Left renal cortex interstitium (tissue), 4 donors: Measurements from ENCODE around the gene PTN. TPM values are rescaled to one million over a fixed set of nuclear protein-coding genes. Genes with fewer than 3 reads are reported as not detected.
"Not testable (repeated sequence)": the region's sequence is repeated elsewhere in the genome, so short reads cannot be mapped to it uniquely, and the experiment has no call there.

Experiments
- DNase-seq, 4 donors: peaks; one replicate each; pipeline ENCODE4 v3.0.0-alpha.2; 2013; ENCODE audit warnings: low read depth in 4 of 4, low spot score in 2 of 4, missing footprints in 1 of 4
- polyA plus RNA-seq, 4 donors: library from polyadenylated mRNA; unstranded; fragments of 120-200 nt; gene quantifications; one replicate each; pipeline ENCODE4 v1.2.1, GENCODE V29; 2013; ENCODE audit not compliant: insufficient read length in 4 of 4

PTN gene
- polyA plus RNA-seq, 4 donors = 154 to 258 (median 190) TPM

DNA sequence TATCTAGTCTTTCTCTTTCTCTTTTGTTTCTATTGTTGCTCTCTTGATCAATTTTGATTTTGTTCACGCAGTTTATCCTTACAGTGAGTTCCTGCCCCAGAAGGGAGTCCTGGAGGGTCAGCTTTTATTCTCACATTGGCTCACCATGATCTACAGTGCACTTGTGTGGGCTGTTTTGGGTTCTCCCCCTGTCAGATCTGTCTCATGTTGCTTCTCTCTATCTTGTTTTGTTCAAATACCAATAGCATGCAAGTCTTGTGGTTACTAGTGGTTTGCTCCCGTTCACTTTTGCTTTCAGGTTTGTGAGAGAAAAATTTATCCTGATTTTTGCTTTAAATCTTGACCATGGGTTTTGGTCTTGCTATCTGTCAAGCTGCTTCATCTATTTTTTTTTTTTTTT, 74.3 kb downstream of the PTN start:
- DNase-seq = no peak

- not testable (repeated sequence) for DNase-seq
These were observed 75.3 kb downstream of the PTN start for GRCh38 chr7:137268001-137268865.

GRCh38 chr7:137266764-137267163, 76.8 kb downstream of the PTN start:
- DNase-seq = no peak

GRCh38 chr7:137265480-137265879, 78.1 kb downstream of the PTN start:
- not testable (repeated sequence) for DNase-seq

DNA sequence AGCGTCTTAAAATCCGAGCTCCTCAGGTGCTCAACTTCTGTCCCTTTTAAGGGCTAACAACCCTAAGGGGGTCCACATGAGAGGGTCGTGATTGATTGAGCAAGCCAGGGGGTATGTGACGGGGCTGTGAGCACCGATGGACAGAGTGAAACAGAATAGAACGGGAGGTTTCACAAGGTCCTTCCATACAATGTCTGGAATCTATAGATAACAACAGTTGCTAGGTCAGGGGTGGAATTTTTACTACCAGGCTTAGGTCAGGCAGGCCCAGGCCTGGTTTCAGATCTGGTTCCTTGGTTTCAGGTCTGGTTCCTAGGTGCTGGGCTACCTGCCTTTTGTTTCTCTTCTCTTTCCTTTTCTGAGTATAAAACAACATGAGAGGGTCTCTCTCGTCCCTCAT, 80.9 kb downstream of the PTN start:
- DNase-seq = no peak

GRCh38 chr7:137258552-137258951, 85.0 kb downstream of the PTN start:
- DNase-seq = no peak

DNA sequence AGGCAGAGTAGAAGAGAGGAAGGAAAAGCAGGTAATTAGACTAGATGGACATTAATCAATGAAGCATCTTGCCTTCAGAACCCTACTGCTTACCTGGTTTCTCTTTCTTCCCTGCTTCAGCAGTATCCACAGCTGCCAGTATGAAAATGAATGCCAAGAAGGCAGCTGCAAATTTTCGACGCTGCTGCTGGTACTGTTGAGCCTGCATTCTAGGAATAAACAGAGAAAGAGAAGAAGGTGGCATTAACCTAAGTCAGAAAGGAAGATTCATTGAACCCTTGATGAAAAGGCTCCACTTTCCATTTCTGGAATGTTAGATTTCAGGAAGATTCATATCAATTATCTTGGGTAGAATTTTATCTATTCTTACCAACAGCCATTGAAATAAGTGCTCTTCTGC, 88.8 kb downstream of the PTN start:
- no peak for DNase-seq

DNA sequence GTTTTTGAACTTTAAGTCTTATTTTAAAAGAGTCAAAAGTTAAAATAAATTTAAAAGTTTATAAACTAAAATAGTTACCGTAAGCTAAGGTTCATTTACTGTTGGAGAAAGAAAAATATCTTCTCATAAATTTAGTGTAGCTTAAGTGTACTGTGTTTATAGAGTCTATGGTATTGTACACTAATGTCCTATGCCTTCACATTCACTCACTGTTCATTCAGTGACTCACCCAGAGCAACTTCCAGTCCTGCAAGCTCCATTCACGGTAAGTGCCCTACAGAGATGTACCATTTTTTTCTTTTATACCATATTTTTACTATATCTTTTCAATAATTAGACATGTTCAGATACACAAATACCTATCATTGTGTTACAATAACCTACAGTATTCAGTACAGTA, 97.6 kb downstream of the PTN start:
- no peak for DNase-seq

DNA sequence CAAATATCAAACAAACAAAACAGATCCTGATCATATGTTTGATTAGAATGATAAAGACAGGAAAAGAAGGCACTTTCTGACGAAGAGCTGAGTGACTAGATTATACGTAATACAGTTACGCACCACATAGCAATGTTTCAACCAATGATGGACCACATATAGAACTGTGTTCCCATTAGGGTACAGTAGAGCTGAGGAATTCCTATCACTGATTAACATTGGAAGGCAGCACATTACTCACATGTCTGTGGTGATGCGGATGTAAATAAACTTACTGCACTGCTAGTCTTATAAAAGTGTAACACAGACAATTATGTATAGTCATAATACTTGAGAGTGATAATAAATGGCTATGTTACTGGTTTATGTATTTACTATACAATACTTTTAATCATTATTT, 98.3 kb downstream of the PTN start:
- DNase-seq = no peak

GRCh38 chr7:137243741-137244140, 99.8 kb downstream of the PTN start:
- DNase-seq = no peak

DNA sequence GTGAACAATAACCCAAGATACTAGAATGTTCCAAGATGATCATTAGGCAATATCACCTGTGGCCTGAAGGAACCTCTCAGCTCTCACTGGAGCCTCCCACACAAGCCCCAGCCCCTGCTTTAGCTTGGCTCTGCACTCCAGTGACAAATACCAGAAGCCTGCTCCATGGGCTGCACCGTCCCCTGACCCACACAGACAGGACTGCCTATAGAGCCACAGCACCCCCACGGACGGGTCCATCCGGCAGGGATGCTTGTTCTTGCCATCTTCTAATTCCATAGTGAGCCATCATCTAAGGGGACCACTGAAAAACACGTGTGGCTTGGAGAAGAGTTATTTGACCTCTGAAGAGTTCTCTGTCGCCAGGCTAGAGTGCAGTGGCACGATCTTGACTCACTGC, 100.9 kb downstream of the PTN start:
- no peak for DNase-seq

DNA sequence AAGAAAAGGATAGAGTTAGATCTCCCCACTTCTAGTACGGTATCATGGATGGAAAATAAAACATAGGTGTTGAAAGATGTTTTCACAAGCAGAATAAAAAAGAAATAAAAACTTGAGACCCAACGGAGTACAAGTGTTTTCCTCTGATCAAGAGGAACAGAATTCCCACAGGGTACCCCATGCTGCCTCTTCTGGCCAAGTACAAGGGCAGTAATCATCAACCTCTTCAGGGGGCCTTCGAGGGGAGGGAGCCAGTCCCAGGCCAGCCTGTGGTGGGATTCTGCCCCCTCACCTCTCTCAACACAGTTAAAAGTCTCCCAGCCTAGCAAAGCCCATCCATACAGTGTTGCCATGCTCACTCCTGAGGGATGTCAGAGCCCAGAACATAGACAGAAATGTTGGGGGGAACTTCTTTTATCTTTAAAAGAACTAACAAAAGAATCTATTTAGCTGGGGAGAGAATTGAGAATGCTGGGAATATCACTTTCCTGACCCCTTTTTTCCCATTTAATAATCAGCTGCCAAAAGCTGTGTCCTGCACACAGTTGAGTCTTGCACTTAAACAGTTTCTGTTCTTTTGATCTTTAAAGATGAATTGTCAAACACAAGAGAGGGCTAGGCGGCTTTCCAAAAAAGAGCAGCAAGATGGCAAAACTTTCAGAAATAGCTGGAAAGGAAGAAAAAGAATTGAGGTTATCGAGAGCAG, 101.7 kb downstream of the PTN start:
- no peak for DNase-seq

DNA sequence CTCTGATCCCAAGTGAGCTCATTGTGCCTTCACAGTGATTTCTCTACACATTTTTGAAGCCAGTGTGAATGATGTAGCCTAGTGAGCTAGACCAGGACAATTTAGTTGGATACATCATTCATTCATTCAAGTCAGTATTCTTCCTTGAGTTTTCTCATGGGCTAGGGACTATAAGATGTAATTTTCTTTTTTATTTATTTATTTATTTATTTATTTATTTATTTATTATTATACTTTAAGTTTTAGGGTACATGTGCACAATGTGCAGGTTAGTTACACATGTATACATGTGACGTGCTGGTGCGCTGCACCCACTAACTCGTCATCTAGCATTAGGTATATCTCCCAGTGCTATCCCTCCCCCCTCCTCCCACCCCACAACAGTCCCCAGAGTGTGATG, 104.3 kb downstream of the PTN start:
- not testable (repeated sequence) for DNase-seq

- no peak for DNase-seq
These were observed 108.1 kb downstream of the PTN start for GRCh38 chr7:137235434-137235833.

DNA sequence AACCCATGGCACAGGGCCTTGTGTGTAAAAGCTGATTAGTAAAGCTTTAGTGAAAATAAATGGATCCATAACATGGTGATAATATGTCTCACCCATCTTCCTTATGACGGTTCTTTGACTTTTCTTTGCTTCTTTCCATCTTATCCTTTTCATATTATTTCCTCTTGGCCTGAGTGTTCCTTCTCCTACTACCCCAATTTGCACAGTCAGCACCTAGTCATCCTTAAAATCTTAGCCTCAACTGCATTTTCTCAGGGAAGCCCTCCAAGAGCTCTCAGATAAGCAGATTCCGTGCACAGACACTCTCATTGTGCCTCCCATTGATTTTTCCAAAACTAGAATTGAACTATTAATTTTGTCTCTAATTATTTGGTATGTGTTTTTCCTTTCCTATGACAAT, 112.4 kb downstream of the PTN start:
- DNase-seq = no peak

- no peak for DNase-seq
These were observed 122.1 kb downstream of the PTN start for GRCh38 chr7:137221467-137221866.

DNA sequence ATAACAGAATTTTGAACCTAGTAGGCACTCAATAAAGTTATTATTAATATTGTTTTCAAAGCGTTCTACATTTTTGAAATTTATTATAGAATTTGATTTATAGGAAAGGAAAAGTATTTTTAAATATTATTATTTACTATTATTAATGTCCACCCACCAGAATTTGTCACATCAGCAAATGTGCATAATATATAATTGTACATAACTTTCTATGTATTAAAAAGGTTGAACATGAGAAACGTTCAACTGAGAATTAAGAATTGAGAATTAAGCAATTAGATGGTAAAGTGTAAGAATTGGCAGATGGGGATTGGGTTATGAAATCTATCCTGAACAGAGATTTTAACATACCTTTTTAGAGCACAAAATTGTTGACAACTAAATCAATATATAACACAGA, 129.8 kb downstream of the PTN start:
- DNase-seq = no peak

DNA sequence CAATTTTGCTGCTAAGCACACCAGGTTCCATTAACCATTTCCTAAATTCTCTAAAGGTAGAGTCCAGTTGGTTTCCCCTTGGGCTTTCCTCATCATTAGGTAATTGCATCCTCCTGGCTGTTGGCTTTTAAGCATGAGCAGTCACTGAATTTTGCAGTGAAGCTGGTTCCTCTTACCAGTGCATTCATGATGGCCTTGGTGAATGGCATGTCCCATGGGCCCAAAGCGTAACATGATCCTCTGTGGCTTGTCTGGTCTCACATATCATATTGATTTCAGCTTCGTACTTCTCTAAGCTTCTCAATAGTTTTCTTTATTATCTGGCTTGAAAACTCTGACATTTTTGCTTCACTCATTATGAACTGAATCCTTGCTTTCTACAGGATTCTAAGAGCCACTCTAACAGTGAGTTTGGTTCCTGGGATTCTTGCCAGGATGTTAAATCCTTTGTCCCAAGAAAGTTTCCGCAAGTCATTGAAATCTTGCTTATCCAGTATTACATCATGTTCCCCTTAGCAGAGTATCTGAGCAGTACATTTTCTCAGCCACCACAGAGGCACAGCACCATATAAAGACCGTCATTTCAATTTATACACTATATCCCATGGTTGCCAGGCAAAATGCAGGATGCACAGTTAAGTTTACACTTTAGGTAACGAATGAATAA, 134.2 kb downstream of the PTN start:
- DNase-seq = no peak

GRCh38 chr7:137206770-137207169, 136.8 kb downstream of the PTN start:
- DNase-seq = no peak

GRCh38 chr7:137204246-137204645, 139.3 kb downstream of the PTN start:
- no peak for DNase-seq

DNA sequence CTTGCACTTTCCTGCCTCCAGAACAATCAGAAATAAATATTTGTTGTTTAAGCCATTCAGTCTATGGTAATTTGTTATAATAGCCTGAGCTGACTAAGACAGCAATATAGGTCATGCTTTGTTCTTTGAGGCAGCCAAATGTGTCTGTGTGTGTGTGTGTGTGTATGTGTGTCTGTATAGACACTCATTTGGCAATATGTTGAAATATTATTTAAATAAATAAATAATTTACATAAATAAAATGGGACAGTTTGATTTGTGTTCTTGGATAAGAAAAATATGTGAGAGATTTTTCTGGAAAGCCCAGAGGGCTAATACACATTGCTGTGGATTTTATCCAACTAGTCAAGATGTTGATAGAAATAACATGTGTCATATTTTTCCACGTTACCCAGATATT, 140.2 kb downstream of the PTN start:
- DNase-seq = no peak

- no peak for DNase-seq
These were observed 146.9 kb downstream of the PTN start for GRCh38 chr7:137196648-137197047.
